Cardiac fibroblast (primary cell): ENCODE data around the gene HYI.

Source experiments
- DNase-seq, 2 donors: peaks; one replicate each; pipeline versions ENCODE4 v3.0.0 to v3.0.0-alpha.2; 2010; ENCODE audit warnings: low read depth in 2 of 2
- H3K4me3 ChIP-seq, 2 donors: replicated peaks in 1 of 2; 1 replicate in 1 of 2; 2 replicates in 1 of 2; pipeline ENCODE4 v1.5.1; 2011; ENCODE audit warnings: low read depth in 2 of 2, low read length in 2 of 2, mild to moderate bottlenecking in 2 of 2, moderate library complexity in 1 of 2
- TF ChIP-seq, protein P1 (sequence below): IDR thresholded peaks from one replicate; pipeline ENCODE4 v1.5.1; 2011; ENCODE audit warnings: low read depth, mild to moderate bottlenecking, low read length, inconsistent platforms

Gene HYI

DNA sequence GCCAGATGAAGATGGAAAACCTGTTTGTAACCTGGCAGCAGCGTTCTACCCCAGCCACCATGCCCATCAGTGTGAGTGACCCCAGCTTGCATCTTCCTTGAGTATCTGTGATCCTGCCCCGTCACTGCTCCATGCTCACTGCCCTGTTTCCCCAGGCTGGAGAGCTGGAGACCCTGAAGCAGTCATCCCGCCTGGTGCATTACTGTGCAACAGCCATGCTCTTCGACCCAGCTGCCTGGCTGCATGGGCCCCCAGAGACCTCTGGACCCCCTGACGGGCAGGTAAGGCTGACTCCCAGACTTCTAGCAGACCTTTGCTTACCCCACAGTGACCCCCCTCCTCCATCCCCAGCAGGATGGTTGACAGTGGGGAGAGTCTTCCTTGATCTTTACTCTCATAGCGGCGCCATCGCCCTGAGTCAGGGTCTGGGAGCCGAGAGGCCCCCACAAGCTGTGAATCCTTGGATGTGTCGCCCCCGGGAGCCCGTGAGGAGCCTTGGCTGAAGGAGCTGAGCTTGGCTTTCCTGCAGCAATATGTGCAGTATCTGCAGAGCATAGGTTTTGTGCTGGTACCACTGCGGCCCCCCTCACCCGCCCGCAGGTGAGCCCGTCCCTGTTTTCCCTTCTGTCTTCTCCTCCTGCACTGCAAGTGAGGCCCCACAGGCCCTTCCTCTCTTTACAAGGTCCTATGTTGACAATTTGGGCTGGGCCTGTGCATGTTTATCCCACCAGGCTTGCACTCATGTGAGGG lies 10.4 kb downstream of the HYI start:
- H3K4me3 ChIP-seq = no peak overlapping the region
- TF ChIP-seq, protein P1, sequence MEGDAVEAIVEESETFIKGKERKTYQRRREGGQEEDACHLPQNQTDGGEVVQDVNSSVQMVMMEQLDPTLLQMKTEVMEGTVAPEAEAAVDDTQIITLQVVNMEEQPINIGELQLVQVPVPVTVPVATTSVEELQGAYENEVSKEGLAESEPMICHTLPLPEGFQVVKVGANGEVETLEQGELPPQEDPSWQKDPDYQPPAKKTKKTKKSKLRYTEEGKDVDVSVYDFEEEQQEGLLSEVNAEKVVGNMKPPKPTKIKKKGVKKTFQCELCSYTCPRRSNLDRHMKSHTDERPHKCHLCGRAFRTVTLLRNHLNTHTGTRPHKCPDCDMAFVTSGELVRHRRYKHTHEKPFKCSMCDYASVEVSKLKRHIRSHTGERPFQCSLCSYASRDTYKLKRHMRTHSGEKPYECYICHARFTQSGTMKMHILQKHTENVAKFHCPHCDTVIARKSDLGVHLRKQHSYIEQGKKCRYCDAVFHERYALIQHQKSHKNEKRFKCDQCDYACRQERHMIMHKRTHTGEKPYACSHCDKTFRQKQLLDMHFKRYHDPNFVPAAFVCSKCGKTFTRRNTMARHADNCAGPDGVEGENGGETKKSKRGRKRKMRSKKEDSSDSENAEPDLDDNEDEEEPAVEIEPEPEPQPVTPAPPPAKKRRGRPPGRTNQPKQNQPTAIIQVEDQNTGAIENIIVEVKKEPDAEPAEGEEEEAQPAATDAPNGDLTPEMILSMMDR = no peak
- no peak for DNase-seq

DNA sequence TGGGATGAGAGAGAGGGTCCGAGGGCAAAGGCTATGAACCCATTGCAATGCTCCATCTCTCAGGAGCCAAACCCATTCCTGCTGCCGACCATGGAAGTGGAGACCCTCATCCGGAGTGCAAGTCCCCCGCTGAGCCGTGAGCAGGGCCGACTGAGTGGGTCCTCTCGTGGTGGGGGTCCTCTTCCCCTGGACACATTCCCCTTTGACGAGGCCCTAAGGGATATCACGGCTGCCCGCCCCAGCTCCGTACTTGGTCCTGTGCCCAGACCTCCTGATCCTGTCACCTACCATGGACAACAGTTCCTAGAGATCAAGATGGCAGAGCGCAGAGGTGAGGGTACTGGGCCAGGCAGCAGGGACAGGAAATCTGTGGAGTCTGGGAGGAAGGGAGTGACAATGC lies 11.0 kb downstream of the HYI start:
- no peak overlapping the region for H3K4me3 ChIP-seq
- TF ChIP-seq, protein P1 = no peak
- DNase-seq = no peak

DNA sequence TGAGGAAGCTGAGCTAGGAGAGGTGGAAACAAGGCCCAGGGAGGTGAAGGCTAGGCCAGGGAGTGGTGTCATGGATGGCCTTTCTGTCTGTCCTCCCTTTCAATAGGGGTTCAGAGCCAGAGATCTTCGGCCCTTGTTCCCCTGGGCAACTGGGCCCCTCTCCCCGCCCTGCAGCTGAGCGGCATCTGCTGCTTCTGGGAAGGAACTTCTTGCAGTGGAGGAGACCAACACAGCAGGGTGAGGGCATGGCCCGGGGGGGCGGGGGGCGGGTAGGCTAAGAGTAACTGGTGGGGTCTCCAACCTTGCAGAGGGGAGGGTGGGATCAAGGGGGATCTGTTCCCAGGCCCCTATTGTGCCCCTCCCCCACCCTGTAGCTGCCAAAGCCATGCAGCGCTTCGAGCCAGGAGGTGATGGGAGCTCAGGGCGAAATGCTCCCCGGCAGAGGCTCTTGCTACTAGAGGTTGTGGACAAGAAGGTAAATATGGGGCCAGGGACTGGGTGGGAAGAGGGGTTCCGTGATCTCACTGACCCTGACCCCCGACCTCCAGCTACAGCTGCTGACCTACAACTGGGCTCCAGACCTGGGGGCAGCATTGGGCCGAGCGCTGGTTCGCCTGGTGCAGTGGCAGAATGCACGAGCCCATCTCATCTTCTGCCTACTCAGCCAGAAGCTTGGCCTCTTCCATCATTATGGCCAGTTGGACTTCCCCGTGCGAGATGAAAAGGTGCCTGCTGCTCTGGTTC lies 11.7 kb downstream of the HYI start:
- TF ChIP-seq, protein P1 = no peak
- DNase-seq = no peak
- no peak overlapping the region for H3K4me3 ChIP-seq

DNA sequence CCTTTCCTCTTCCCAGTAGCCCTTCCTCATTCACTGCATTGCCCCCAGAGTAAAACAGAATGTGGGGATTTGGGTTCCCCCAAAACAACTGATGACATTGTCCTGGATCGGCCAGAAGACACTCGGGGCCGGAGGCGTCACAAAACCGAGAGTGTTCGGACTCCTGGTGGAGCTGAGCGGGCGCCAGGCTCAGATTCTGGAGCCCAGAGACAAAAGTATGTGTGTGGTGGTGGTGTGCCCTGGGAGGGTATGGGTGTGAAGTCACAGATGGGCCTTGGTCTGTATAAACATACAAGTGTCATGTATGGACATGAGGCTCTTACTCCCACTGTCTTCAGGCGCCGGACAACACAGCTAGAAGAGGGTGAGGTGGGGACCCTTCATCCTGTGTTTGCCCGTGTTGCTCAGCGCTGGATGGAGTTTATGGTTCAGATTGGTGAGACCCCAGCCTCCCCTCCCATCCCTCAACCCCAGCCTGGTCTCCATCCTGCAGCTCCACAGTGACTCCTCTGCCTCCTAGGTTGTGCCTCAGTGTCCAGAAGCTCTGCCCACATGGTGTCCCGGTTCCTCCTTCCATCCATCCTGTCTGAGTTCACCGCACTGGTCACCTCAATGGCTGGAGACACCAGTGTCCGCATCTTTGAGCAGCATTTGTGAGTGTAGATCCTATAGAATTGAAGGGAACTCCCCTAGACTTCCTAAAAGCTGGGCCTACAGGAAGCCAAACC lies 12.4 kb downstream of the HYI start:
- DNase-seq = no peak
- TF ChIP-seq, protein P1 = no peak
- no peak overlapping the region for H3K4me3 ChIP-seq

DNA sequence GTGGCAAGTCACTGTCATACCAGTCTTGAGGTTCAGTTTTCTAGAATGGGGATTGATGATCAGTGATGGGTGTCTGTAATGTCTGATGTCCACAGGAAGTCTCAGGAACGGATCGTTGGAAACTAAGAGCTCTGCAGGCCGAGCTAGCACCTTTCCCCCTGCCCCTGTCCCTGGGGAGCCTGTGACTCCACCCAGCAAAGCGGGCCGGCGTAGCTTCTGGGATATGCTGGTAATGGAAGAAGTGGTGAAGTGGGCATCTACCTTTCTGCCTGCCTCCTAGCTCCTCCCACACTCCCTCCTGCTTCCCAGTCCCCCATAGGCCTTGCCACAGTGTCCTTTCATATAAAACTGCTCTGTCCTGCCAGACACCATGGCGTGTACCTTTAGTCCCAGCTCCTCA lies 13.4 kb downstream of the HYI start:
- TF ChIP-seq, protein P1 = no peak
- DNase-seq = no peak
- no peak overlapping the region for H3K4me3 ChIP-seq

DNA sequence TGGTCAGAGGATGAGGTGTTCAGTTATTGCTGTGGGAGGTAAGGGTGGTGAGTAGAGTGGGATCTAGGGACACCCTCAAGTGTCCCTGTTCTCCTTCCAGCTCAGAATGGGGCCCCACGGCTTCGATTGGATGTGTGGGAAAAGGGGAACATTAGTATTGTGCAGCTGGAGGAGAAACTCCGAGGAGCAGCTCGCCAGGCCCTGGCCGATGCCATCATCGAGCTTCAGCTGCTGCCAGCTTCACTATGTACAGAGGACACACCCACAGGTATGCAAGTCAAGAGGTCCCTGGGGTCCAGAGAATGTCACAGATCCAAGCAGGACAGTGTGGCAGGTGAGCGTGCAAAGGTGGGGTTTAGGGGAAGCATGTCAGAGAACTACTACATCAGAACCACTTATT lies 13.9 kb downstream of the HYI start:
- DNase-seq = no peak
- TF ChIP-seq, protein P1 = no peak
- no peak overlapping the region for H3K4me3 ChIP-seq
